Measurements from ENCODE around the gene LY6G6C. TPM values are rescaled to one million over a fixed set of nuclear protein-coding genes. Genes with fewer than 3 reads are reported as not detected.

Gene LY6G6C
- total RNA-seq, 1 donor from 2014 or later: not detected

DNA sequence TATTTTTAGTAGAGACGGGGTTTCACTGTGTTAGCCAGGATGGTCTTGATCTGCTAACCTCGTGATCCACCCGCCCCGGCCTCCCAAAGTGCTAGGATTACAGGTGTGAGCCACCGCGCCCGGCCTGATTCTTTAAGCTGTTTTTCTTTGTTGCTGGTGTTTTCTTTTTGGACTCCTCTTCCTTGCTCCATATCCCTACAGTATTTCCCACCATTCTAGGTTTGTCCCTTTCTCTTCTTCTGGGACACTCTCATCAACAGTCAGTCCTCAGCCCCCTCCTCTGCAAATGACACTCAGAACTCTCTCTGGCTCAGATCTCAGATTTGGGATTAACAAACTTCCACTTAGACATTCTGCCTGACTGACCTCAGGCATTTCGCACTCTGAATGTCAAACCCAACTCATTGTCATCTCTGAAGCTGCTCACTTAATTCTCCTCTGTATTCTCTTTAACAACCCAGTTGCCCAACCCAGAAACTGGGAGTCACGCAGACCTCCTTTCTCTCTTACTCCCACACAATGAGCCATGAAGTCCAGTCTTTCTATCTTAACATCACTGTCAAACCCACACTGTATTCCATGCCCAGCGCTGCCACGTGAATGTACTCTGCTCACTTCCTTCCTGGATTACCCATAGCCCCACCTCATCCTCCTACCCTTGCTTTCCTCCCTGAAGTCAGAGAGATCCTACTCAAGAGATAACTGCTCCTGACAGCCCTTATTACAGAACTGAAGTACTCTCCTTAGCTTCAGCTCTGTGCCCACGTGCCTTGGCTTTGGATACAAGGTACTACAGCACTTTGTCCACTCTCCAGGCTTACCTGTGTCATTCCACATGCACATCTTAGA is 4.2 kb upstream of the LY6G6C start:
- Histone ChIP-seq H3K27me3 (ENCODE audit: control insufficient read depth, insufficient read depth, low read length) (no peaks in the 10 kb centered on the region), H3K4me3 (ENCODE audit: low read depth, low read length) (no peak overlapping the region), H3K36me3 (ENCODE audit: control insufficient read depth, insufficient read depth, low read length) (no peaks in the 10 kb centered on the region)
- DNase-seq (ENCODE audit: low read depth): no peak
- TF ChIP-seq, protein P1, sequence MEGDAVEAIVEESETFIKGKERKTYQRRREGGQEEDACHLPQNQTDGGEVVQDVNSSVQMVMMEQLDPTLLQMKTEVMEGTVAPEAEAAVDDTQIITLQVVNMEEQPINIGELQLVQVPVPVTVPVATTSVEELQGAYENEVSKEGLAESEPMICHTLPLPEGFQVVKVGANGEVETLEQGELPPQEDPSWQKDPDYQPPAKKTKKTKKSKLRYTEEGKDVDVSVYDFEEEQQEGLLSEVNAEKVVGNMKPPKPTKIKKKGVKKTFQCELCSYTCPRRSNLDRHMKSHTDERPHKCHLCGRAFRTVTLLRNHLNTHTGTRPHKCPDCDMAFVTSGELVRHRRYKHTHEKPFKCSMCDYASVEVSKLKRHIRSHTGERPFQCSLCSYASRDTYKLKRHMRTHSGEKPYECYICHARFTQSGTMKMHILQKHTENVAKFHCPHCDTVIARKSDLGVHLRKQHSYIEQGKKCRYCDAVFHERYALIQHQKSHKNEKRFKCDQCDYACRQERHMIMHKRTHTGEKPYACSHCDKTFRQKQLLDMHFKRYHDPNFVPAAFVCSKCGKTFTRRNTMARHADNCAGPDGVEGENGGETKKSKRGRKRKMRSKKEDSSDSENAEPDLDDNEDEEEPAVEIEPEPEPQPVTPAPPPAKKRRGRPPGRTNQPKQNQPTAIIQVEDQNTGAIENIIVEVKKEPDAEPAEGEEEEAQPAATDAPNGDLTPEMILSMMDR (IDR thresholded peaks at IDR 0.05; ENCODE audit: insufficient read depth, low read length, poor library complexity, severe bottlenecking): no peak

DNA sequence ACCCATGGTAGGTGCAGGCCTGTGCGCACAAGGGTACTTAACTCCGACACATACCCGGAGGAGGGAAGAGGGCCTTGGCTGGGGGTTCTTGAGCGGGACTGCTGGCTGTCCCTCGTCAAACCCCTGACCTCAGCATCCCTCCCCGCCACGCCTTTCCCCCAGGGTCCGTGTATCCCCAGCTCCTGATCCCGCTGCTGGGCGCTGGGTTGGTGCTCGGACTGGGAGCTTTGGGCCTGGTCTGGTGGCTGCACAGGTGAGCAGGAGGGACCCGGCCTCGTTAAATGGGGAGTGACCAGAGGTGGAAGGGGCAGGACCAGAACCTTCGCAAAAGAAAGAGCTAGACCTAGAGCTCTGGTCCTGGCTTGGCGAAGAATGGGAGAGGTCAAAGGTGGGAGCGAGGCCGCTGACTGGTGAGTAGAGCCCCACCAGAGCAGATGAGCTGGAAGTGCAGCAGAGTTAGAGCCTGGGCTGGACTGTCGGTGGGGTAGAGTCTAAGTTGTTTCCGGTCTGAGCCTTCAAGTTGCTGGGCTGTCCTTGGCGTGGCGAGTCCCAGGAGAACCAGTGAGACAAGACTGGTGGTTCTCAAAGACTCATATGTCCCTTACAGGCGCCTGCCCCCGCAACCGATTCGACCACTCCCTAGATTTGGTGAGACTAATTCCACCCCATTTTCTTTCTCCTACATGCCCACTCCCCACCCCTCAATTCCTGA is 2.6 kb upstream of the LY6G6C start:
- no peak for DNase-seq (ENCODE audit: low read depth)
- TF ChIP-seq, protein P1 (IDR thresholded peaks at IDR 0.05; ENCODE audit: insufficient read depth, low read length, poor library complexity, severe bottlenecking): no peak
- Histone ChIP-seq H3K36me3 (ENCODE audit: control insufficient read depth, insufficient read depth, low read length) (no peaks in the 10 kb centered on the region), H3K4me3 (ENCODE audit: low read depth, low read length) (no peak overlapping the region), H3K27me3 (ENCODE audit: control insufficient read depth, insufficient read depth, low read length) (no peaks in the 10 kb centered on the region)

DNA sequence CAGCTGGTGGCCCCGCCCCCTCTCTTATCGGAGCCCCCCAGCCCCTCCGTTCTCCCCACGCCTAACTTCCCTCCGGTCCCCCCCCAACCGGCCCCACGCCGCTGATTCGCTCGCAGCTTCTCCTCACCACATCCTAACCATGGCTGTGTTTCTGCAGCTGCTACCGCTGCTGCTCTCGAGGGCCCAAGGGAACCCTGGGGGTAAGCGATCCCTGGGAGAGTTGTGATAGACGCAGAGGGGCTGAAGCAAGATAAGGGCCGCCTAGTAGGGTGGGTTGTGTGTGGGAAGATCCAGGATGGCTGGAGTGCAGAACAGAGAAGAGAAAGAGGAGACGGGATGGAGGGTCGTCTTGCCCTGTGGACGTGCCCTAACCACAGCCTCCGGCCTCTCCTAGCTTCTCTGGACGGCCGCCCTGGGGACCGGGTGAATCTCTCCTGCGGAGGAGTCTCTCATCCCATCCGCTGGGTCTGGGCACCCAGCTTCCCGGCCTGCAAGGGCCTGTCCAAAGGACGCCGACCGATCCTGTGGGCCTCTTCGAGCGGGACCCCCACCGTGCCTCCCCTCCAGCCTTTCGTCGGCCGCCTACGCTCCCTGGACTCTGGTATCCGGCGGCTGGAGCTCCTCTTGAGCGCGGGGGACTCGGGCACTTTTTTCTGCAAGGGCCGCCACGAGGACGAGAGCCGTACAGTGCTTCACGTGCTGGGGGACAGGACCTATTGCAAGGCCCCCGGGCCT is 1.9 kb upstream of the LY6G6C start, which contains the start of gene MPIG6B:
MPIG6B (plus strand) TSS at position 129 of the 735 bp plus-strand sequence; CDS start at position 140, 11 bp downstream.
- DNase-seq (ENCODE audit: low read depth): no peak
- no peaks in the 10 kb centered on the region for H3K36me3 ChIP-seq (ENCODE audit: control insufficient read depth, insufficient read depth, low read length)
- H3K27me3 ChIP-seq (ENCODE audit: control insufficient read depth, insufficient read depth, low read length): no peaks in the 10 kb centered on the region
- H3K4me3 ChIP-seq (ENCODE audit: low read depth, low read length): no peak within 1 kb of the TSS
- TF ChIP-seq, protein P1 (IDR thresholded peaks at IDR 0.05; ENCODE audit: insufficient read depth, low read length, poor library complexity, severe bottlenecking): no peak

DNA sequence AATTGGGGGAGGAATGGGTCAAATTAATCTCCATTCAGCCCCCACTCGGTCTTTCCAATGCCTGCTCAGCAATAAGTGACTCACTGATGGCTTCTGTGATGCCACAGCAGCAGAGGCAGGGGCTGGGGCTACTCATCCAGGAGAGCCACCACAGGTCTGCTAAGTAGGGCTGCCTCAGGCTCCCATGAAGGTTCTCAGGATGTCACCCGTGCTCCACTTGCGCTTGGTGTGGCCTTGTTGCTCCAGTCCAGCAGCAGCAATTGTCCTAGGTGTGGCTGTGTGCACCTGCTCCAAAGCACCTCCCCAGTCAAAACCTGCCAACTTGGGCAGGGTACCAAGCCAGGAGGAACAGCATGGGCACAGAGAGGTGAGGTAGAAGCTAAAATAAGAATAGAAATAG is 627 bp upstream of the LY6G6C start:
- Histone ChIP-seq H3K4me3 (ENCODE audit: low read depth, low read length) (no peak overlapping the region), H3K36me3 (ENCODE audit: control insufficient read depth, insufficient read depth, low read length) (no peaks in the 10 kb centered on the region), H3K27me3 (ENCODE audit: control insufficient read depth, insufficient read depth, low read length) (no peaks in the 10 kb centered on the region)
- TF ChIP-seq, protein P1 (IDR thresholded peaks at IDR 0.05; ENCODE audit: insufficient read depth, low read length, poor library complexity, severe bottlenecking): no peak
- DNase-seq (ENCODE audit: low read depth): no peak

DNA sequence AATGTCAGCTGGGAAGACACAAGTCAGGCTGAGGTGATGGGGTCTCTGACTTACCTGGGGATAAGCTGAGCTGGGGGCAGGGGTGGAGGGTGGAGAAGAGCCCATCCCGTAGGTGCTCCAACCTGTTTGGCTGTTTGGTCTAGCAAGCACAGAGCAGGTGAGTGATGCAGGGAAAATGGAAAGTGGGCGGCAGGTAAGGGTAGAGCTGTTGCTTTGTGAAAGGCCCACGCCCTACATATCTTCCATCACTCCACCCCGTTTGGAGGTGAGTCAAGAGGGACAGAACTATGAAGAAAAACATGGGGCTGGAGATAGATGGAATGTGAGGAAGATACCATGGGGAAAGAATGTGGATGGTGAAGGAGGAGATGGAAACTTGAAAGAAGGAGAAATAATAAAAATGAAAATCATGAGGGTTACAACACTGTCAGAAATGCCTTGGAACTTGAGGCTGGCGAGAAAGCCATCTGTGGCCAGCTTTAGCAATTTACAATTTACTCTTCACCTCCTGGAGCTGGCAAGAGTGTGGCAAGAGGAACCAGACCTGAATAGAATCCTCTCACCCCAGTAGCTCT is 1.3 kb downstream of the LY6G6C start:
- Histone ChIP-seq H3K27me3 (ENCODE audit: control insufficient read depth, insufficient read depth, low read length) (no peaks in the 10 kb centered on the region), H3K4me3 (ENCODE audit: low read depth, low read length) (no peak overlapping the region), H3K36me3 (ENCODE audit: control insufficient read depth, insufficient read depth, low read length) (no peaks in the 10 kb centered on the region)
- no peak for DNase-seq (ENCODE audit: low read depth)
- TF ChIP-seq, protein P1 (IDR thresholded peaks at IDR 0.05; ENCODE audit: insufficient read depth, low read length, poor library complexity, severe bottlenecking): no peak
